GM18951 (cell line): ENCODE results near the gene PGAP6.
A peak's percentile ranks its signal among the peaks of the same experiment; 100 is the strongest.
"Not testable (repeated sequence)": the region's sequence is repeated elsewhere in the genome, so short reads cannot be mapped to it uniquely, and the experiment has no call there.

Experiments
- POLR2A ChIP-seq: IDR thresholded peaks from 4 replicates; pipeline ENCODE4 v1.6.1; 2011; ENCODE audit warnings: mild to moderate bottlenecking; ENCODE audit not compliant: insufficient read length, insufficient read depth; ENCODE audit errors: extremely low read depth
- in situ Hi-C: fragments of 300-500 bp; cut with MboI; formaldehyde crosslinking; loops from one replicate; pipeline ENCODE4 v1.12.0; 2022; ENCODE audit warnings: low sequenced_read_pairs, mixed read lengths, inconsistent platforms; ENCODE audit not compliant: unreplicated experiment

The PGAP6 gene

DNA sequence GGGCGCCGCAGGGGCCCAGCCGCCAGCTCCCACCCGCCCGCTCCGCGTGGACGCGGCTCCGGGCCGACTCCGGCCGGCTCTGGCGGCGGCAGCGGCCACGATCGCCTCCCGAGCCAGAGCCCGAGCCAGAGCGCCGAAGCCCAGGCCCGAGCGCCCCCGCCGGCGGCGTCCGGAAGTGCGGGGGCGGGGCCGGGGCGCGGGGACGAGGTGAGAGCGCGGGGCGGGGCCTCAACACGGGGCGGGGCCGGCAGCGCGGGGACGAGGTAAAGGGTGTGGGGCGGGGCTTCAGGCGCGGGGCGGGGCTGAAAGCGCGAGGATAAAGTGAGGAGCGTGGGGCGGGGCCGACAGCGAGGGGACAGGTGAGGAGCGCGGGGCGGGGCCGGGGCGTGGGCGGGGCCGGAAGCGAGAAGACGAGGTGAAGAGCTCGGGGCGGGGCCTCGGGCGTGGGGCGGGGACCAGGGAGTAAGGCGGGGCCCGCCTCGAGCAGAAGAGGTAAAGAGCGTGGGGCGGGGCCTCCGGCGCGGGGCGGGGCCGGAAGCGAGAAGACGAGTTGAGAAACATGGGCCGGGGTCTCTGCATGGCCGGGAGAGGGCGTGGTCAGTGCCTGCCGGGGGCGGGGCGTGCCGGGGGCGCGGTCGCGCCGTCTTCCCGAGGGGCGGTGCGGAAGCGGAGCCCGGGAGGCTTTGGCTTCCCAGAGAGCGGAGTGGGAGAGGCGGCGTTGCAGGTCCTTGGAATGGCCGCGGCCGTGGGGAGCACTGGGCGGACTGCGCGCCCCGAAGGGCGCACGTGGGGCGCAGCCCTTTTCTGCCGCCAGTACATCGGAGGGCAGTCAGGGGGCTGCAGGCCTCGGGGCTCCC is 29.0 kb downstream of the PGAP6 start, which contains the start of gene AXIN1:
Gene AXIN1 (minus strand): TSS at position 177 of the 857 bp plus-strand sequence. CDS start 5,698 bp downstream, outside the sequence.
- in situ Hi-C loops = no loop called here
- peak; percentile 77 for TF ChIP-seq POLR2A

DNA sequence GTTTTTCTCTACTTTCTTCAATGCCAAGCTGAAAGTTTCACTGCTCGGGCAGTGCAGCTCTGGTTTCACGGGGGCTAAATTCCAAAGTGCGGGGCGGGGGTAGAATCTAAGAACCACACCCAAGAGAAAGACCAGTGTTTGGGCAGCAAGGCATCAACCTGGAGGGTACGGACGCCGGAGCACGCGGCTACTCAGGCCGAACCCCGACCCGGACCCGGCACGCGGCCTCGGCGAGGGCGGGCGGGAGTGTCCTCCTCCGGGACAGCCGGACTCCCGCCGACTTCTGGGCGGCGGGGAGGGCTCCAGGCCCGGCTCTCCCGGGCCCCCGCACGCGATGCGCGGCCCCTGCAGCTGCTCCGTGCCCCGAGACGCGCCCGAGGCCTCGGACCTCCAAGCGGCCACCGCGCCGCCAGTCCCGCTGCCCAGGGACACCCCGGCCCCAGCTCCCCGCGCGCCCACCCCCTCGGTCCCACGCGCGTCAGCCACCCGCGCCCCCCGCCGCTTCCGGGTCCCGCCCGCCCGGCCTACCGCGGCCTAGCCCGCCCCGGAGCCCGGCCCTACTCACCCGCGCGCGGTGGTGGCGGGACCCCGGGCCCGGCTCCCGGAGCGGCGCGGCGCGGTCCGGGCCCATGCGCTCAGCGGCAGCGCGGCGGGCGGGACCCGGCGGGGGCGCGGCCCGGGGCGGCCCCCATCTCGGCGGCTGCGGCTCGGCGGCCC is 29.8 kb downstream of the PGAP6 start:
- TF ChIP-seq POLR2A = no peak
- in situ Hi-C loops = no loop called here

DNA sequence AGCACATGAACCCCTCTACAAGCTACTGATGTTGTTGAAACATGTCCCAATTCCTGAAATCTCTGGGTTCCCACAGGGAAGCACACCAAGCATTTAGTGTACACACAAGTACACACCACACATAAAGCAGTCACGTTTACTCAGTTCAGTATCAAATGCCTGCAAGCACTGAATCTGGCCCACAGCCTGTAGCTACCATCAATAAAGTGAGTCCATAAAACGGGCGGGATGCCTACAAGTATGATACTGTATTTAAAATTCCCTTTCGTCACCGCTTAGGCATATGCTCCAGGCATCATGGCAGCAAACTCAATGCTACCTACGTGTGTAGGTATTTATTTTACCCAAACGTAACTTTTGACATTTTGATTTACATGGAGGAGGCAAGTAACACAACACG is 31.6 kb downstream of the PGAP6 start:
- TF ChIP-seq POLR2A = no peak
- in situ Hi-C loops = no loop called here

DNA sequence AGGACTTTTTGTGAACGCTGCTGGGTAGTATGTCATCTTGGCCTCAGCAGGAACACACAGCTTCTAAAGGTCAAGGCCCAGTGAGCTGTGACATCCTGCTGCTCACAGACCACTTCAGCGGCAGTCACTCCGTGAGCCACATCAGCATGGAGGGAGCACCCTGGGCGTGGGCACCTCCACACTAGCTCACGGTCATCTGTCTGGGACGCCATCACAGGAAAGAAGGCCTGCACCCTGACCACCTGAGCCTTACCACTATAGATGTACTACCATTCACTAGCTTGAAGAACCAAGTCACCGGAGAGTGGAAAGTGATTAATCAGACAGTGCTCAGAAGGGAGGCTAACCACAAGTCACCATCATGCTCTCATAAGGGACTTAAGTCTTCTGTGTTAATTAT is 32.6 kb downstream of the PGAP6 start:
- no peak for TF ChIP-seq POLR2A
- in situ Hi-C loops = no loop called here

DNA sequence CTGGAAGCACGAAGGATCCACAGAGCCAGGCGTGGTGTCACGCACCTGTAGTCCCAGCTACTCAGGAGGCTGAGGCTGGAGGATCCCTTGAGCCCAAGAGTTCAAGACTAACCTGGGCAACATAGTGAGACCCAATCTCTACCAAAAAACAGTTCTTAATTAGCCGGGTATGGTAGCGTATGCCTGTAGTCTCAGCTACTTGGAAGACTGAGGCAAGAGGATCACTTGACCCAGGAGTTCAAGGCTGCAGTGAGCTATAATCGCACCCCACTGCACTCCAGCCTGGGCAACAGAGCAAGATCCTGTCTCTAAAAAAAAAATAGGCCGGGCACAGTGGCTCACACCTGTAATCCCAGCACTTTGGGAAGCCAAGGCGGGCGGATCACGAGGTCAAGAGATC is 33.3 kb downstream of the PGAP6 start:
- in situ Hi-C loops = not testable (repeated sequence)

DNA sequence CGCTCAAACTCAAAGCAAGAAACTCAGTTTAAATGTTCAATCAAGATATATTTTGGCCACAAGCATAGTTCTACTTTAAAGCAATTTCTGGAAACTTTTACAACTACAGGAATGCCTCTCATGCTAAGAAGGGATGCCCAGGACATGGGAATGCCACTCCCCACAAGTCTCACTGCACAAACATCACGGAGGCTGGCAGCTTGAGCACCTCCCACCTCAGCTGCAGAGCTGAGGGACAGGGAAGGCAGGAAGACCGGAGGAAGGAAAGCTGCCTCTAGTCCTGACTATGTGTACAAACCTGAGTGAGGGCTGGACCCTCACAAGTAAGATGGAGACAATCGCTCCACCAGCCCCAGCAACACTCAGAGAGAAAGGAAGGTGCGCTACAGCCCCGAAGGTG is 34.6 kb downstream of the PGAP6 start:
- no peak for TF ChIP-seq POLR2A
- in situ Hi-C loops = no loop called here

DNA sequence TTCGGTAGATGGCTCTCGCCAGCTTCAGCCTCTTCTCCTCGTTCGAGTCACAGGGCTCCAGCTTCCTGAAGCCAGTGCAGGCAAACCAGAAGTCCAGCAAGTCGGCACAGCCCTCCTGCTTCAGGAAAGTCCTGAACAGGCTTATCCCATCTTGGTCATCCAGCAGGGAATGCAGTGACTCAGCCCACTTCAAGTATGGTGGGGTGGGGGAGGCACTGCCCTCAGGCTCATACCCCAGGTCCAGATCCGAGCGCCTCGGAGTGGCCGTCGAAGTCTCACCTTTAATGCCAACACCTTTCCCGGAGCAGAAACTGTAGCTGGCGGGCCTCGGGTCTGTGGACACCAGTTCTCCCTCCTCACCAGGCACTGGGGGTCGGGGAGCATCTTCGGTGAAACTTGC is 35.2 kb downstream of the PGAP6 start:
- TF ChIP-seq POLR2A = no peak
- in situ Hi-C loops = no loop called here

DNA sequence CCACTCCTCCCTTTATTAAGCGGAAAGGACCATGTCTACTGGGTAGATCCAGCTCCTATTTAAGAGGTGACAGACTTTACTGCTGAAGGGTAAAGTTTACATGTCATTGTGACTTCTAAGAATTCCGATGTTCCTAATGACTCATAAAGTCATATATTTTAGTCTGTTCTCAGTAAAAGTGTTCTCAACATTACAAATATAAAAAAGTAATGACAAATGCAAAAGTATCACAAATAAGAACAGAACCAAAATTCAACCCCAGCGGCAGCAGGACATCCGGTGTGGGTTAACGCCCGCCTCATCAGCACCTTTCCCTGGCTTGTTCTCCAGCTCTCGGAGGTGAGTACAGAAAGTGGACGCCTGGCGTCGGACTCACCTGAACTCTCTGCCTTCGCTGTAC is 36.0 kb downstream of the PGAP6 start:
- in situ Hi-C loops = no loop called here
- no peak for TF ChIP-seq POLR2A

DNA sequence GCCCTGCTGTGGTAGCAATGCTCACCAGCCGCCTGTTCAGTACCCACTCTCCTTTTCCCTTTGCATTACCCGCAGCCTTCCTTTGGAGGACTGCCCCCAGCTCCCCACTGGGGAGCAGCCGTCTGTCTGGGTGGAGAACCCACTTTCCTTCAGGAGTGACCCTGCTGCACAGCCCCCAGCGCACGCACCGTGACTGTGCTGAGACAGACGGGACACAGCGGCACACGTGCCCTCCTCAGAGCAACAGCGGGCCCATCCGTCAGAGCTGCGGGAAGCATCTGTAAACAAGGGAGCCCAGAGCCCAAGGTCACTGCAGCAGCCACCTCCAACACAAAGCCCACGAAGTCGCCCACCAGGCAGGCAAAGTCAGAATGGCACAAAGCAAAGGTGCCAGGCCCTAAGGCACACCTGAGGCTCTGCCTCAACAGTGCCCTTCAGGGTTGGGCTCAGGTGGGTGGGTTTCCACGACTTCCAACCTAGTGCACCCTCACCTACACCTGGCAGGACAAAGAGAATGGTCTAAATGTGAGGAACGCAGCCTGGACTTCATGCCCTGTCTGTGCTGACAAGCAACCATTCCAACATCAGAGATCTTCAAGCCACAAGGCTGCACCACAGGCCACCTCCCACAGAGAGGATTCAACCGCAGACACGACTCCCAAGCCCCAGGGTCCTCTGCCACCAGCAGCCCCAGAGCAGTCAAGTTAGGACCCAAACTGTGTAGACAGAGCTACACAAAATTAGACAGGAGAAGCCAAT is 39.1 kb downstream of the PGAP6 start:
- no peak for TF ChIP-seq POLR2A
- in situ Hi-C loops = no loop called here

DNA sequence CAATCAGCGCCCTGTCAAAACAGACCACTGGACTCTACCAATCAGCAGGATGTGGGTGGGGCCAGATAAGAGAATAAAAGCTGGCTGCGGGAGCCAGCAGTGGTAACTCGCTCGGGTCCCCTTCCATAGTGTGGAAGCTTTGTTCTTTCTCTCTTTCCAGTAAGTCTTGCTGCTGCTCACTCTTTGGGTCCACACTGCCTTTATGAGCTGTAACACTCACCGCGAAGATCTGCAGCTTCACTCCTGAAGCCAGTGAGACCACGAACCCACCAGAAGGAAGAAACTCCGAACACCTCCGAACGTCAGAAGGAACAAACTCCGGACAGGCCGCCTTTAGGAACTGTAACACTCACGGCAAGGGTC is 39.8 kb downstream of the PGAP6 start:
- in situ Hi-C loops = not testable (repeated sequence)

DNA sequence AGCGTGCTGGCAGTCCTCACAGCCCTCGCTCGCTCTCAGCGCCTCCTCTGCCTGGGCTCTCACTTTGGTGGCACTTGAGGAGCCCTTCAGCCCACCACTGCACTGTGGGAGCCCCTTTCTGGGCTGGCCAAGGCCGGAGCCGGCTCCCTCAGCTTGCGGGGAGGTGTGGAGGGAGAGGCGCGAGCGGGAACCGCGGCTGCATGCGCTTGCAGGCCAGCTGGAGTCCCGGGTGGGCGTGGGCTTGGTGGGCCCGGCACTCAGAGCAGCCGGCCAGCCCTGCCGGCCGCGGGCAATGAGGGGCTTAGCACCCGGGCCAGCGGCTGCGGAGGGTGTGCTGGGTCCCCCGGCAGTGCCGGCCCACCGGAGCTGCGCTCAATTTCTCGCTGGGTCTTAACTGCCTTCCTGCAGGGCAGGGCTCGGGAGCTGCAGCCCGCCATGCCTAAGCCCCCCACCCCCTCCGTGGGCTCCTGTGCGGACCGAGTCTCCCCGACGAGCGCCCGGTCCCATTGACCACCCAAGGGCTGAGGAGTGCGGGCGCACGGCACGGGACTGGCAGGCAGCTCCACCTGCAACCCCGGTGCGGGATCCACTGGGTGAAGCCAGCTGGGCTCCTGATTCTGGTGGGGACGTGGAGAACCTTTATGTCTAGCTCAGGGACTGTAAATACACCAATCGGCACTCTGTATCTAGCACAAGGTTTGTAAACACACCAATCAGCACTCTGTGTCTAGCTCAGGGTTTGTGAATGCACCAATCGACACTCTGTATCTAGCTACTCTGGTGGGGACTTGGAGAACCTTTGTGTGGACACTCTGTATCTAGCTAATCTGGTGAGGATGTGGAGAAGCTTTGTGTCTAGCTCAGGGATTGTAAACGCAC is 40.4 kb downstream of the PGAP6 start:
- in situ Hi-C loops = not testable (repeated sequence)

DNA sequence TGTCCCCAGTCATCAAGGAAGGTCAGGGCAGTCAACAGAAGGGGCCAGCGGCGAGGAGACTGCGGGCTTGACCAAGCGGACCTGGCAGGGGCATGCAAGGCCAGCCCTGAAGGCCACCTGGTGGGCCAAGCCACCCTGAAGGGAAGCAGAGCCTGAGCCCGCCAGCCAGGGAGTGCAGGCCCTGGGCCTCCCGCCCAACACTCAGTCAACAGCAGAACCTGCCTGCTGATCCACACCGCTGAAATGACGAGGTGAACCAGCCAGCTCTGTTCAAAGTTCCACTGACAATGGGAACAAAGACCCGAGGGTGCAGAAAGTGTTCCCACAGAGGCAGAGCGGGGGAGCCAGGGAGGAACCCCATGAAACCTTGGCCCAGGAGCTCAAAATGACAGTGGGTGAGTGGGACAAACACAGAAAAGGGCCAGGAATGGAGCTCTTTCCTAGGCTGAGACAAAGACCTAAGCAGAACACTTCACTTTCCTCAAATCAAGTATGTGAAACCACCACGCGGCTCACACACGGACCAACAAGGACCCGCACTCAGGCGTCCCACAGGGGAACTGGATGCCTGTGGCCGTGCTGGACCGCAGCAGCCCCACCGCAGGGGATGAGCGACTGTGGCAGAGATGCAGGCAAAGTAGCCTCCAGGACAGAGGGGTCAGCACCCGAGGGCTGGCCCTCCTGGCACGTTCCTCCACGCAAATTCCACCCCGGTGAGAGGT is 41.2 kb downstream of the PGAP6 start:
- in situ Hi-C loops = no loop called here
- no peak for TF ChIP-seq POLR2A
